Endothelial cell of umbilical vein (primary cell): ENCODE data around the gene LRRC41.
"Not testable (repeated sequence)": the region's sequence is repeated elsewhere in the genome, so short reads cannot be mapped to it uniquely, and the experiment has no call there.

Source experiments
- CTCF ChIP-seq, 2 donors: IDR thresholded peaks; 1 replicate in 1 of 2; 2 replicates in 1 of 2; pipeline ENCODE4 v1.5.1; 2011; ENCODE audit warnings: low read length in 2 of 2, mild to moderate bottlenecking in 2 of 2, moderate library complexity in 2 of 2, control low read depth in 1 of 2, inconsistent platforms in 1 of 2, low read depth in 1 of 2; ENCODE audit not compliant: insufficient read depth in 1 of 2; ENCODE audit errors: extremely low read depth in 1 of 2
- FOS ChIP-seq: IDR thresholded peaks from 2 replicates; pipeline ENCODE4 v1.6.1; 2011; ENCODE audit warnings: mild to moderate bottlenecking, low read length, moderate library complexity, borderline replicate concordance; ENCODE audit not compliant: insufficient read depth
- JUN ChIP-seq: IDR thresholded peaks from 2 replicates; pipeline ENCODE4 v1.6.1; 2011; ENCODE audit warnings: borderline replicate concordance, low read depth; ENCODE audit not compliant: insufficient read length, insufficient read depth
- MAX ChIP-seq: IDR thresholded peaks from 2 replicates; pipeline ENCODE4 v1.6.1; 2011; ENCODE audit not compliant: insufficient read depth, insufficient read length

- not testable (repeated sequence) for TF ChIP-seq CTCF (IDR thresholded peaks at IDR 0.05; ENCODE audit: extremely low read depth in 1 of 2, insufficient read depth in 1 of 2, low read depth in 1 of 2, low read length in 2 of 2); JUN; FOS; MAX
Observed at GRCh38 chr1:46328182-46328581, 24.8 kb upstream of the LRRC41 start.
